ENCODE measurements around the gene ETFBKMT. TPM values are rescaled to one million over a fixed set of nuclear protein-coding genes. Genes with fewer than 3 reads are reported as not detected.
"Not testable (repeated sequence)": the region's sequence is repeated elsewhere in the genome, so short reads cannot be mapped to it uniquely, and the experiment has no call there.

The ETFBKMT gene
- total RNA-seq, 4 donors from 2014 or later, result 1.8 to 3.4 (median 2.3) TPM

DNA sequence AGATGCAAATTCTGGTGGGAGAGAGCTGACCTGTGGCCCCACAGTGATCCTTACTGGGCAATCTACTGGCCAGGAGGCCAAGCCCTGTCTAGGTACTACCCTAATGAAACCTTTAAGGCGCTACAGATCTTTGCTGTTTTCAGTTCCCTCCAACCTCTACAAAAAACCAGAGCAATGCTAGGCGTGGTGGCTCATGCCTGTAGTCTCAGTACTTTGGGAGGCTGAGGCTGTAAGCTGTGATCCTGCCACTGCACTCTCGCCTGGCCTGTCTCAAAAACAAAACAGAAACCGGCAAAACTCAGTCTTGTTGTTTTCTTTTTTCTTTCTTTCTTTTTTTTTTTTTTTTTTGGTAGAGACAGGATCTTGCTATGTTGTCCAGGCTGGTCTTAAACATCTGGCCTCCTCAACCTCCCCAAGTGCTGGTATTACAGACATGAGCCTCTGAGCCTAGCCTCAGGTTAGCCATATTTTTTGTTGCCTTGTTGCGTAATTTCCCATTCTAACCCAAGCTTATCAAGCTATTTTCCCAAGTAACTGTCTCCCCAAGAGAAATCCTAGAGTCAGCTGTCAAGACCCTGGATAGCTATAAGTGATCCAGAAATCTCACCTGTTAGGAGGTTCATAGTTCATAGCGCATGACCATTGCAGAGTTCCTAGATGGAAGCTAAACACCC, 2.8 kb downstream of the ETFBKMT start:
- intact Hi-C loops (cut with DNase I; ENCODE audit: low total_unique reads), result loop anchor here (5.0 to 10.0 kb wide), 3 partner anchors 62 to 645 kb away; partner anchors contain the start of gene AMN1
- TF ChIP-seq, protein P1, sequence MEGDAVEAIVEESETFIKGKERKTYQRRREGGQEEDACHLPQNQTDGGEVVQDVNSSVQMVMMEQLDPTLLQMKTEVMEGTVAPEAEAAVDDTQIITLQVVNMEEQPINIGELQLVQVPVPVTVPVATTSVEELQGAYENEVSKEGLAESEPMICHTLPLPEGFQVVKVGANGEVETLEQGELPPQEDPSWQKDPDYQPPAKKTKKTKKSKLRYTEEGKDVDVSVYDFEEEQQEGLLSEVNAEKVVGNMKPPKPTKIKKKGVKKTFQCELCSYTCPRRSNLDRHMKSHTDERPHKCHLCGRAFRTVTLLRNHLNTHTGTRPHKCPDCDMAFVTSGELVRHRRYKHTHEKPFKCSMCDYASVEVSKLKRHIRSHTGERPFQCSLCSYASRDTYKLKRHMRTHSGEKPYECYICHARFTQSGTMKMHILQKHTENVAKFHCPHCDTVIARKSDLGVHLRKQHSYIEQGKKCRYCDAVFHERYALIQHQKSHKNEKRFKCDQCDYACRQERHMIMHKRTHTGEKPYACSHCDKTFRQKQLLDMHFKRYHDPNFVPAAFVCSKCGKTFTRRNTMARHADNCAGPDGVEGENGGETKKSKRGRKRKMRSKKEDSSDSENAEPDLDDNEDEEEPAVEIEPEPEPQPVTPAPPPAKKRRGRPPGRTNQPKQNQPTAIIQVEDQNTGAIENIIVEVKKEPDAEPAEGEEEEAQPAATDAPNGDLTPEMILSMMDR (IDR thresholded peaks at IDR 0.05), result no peak
- no peak for TF ChIP-seq POLR2A (IDR thresholded peaks at IDR 0.05)
- no peak for DNase-seq (ENCODE audit: low spot score in 2 of 2)
- 87 to 91% methylated on average over 6 of the region's 6 CpGs for WGBS, 2 donors
- no peak overlapping the region for H3K4me3 ChIP-seq (ENCODE audit: low read depth, poor library complexity, severe bottlenecking)

GRCh38 chr12:31663576-31663975, 4.1 kb downstream of the ETFBKMT start:
- 92 to 93% methylated on average over 4 of the region's 4 CpGs for WGBS, 2 donors
- TF ChIP-seq POLR2A (IDR thresholded peaks at IDR 0.05), result no peak
- TF ChIP-seq, protein P1 (IDR thresholded peaks at IDR 0.05), result no peak
- no peak overlapping the region for H3K4me3 ChIP-seq (ENCODE audit: low read depth, poor library complexity, severe bottlenecking)
- no peak for DNase-seq (ENCODE audit: low spot score in 2 of 2)
- intact Hi-C loops (cut with DNase I; ENCODE audit: low total_unique reads), result loop anchor here (5.0 to 10.0 kb wide), 3 partner anchors 61 to 644 kb away; partner anchors contain the start of gene AMN1

DNA sequence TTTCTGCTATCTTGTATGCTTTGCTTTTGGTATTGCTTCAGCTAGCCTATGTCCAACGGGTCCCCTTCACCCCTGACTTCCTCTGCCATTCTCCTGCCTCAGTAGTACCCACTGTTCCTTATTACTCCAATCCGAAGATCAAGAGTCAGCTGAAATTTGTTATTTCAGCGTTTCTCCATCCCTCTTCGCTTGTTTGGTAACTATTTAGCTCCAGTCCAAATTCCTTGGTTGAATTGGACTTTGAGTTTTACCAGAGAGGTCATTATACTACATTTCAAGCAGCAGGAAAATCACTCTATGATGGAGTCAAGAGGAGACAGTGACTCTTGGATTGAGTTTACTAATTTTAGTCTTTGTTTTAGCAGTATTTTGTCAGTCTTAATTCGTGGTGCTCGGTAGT, 4.5 kb downstream of the ETFBKMT start:
- DNase-seq (ENCODE audit: low spot score in 2 of 2), result no peak
- TF ChIP-seq, protein P1 (IDR thresholded peaks at IDR 0.05), result no peak
- no peak for TF ChIP-seq POLR2A (IDR thresholded peaks at IDR 0.05)
- intact Hi-C loops (cut with DNase I; ENCODE audit: low total_unique reads), result loop anchor here (5.0 to 10.0 kb wide), 3 partner anchors 61 to 643 kb away; partner anchors contain the start of gene AMN1
- H3K4me3 ChIP-seq (ENCODE audit: low read depth, poor library complexity, severe bottlenecking), result no peak overlapping the region
- WGBS, 2 donors, result 89 to 92% methylated on average over 6 of the region's 6 CpGs

DNA sequence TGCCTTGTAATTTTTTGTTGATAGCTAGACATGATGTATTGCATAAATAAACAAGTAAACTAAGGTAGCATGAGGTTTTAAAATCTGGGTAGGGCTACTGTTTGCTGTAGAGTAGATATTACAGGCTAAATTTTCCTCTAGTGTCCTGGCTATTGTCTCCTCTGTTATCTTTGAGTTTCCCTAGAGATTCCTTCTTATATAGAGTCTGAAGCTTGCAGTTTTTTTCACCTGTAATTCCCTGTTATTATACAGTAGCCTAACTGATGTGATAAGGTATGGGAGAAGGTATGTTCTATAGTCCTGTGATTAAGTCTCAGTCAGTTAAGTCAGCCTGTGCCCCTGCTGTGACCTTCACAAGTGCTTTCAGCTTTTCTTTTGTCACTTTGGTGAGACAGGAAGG, 9.5 kb downstream of the ETFBKMT start:
- intact Hi-C loops (cut with DNase I; ENCODE audit: low total_unique reads), result loop anchor here (10.0 kb wide), 2 partner anchors 56 to 296 kb away; partner anchors contain the start of gene AMN1
- TF ChIP-seq, protein P1 (IDR thresholded peaks at IDR 0.05), result no peak
- TF ChIP-seq POLR2A (IDR thresholded peaks at IDR 0.05), result no peak
- H3K4me3 ChIP-seq (ENCODE audit: low read depth, poor library complexity, severe bottlenecking), result no peak overlapping the region
- DNase-seq (ENCODE audit: low spot score in 2 of 2), result no peak

DNA sequence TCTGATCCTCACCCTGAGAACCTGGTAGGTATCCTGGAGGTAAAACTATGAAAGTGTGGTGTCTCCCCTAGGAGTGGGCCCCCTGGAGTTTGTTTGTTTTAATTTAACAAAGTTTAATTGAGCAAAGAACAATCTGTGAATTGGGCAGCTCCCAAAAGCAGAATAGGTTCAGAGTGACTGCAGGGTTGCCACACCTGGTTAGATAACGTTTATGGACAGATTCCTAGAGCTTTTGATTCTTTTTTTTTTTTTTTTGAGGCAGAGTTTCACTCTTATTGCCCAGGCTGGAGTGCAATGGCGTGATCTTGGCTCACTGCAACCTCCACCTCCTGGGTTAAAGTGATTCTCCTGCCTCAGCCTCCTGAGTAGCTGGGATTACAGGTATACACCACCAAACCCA, 10.1 kb downstream of the ETFBKMT start:
- DNase-seq (ENCODE audit: low spot score in 2 of 2); H3K4me3 ChIP-seq (ENCODE audit: low read depth, poor library complexity, severe bottlenecking): not testable (repeated sequence)
- intact Hi-C loops (cut with DNase I; ENCODE audit: low total_unique reads), result loop anchor here (10.0 kb wide), 2 partner anchors 55 to 295 kb away; partner anchors contain the start of gene AMN1
- WGBS, 2 donors, result 88 to 90% methylated on average over 2 of the region's 2 CpGs

DNA sequence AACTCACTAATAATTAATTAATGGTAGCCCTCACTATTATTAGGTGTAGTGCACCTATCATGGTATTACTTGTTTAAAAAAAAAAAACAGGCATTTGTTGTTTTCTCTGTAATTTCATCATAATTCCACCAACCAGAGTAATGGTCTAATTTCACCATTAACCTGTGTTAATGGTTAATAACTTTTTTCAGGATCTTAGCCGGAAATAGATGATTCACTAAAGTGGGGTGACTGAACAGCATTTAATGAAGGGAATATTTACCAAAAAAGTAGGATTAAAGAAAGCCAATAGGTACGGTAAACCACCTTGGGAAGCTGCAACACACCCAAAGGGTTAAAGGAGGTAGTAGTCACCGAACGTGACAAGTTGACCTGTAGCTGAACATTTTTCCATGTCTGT, 13.0 kb downstream of the ETFBKMT start:
- no peak for DNase-seq (ENCODE audit: low spot score in 2 of 2)
- TF ChIP-seq, protein P1 (IDR thresholded peaks at IDR 0.05), result no peak
- no peak for TF ChIP-seq POLR2A (IDR thresholded peaks at IDR 0.05)
- 89 to 91% methylated on average over 4 of the region's 4 CpGs for WGBS, 2 donors
- intact Hi-C loops (cut with DNase I; ENCODE audit: low total_unique reads), result no loop called here
- no peak overlapping the region for H3K4me3 ChIP-seq (ENCODE audit: low read depth, poor library complexity, severe bottlenecking)
